NCI-H1436 treated with DMSO at 0.1 percent for 48 hours (cell line): ENCODE results near the gene IL27RA.
A peak's percentile ranks its signal among the peaks of the same experiment; 100 is the strongest.

Experiments
- DNase-seq: peaks from one replicate; lab custom pipeline; 2025; lab: John Stamatoyannopoulos, UW

The IL27RA gene

DNA sequence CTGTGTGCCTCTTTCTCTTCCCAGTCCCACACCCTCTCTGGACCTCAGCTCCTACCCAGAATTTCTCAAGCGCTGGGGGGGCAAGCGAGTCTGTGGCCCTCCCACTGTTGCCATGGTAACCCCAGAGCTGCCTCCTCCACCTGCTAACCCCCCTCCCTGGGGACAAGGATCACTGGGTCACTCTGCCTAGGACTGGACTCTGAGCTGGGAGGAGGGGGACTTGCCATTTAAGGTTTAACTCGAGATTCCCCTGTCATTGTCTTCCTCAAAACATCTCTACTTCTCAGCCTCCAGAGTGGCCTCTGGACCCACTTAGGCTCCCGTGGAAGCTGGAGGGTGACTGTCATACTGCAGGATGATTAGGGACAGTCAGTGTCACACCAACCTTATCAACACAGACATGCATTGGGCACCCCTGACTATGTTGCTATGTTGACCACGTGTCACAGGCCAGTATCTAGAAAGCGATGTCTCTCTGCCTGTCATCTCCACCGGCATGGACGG is 28.1 kb downstream of the IL27RA start:
- no peak for DNase-seq

DNA sequence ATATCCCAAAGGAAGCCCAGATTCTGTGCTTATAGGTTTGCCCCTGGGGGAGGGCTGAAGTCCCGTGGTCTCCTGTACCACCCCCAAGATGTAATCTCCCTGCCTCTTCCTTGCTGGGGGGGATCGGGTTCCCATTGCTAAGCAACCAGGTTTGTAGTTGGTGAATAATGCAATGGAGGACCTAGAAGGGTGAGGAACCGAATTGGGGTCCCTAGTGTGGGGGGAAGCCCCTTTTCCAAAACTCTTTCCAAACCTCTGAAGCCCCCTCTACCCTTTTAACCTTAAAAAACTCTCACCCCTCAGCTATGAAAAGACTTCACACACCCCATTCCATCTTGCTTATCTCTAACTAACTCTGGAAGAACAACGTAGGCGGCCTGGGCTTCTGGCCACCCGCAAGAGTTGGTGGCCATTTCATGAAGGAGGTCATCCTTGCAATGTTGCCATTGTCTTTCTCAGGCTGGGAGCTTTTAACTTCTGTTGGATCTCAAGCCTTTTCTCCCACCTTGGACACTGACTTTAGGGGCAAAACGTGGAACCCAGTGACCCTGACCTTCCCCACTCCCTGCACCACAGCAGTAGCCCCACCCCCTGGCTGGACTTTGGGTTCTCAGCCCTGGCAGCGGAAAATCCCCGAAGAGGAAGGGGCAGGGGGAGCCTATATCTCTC is 29.7 kb downstream of the IL27RA start:
- DNase-seq = no peak

DNA sequence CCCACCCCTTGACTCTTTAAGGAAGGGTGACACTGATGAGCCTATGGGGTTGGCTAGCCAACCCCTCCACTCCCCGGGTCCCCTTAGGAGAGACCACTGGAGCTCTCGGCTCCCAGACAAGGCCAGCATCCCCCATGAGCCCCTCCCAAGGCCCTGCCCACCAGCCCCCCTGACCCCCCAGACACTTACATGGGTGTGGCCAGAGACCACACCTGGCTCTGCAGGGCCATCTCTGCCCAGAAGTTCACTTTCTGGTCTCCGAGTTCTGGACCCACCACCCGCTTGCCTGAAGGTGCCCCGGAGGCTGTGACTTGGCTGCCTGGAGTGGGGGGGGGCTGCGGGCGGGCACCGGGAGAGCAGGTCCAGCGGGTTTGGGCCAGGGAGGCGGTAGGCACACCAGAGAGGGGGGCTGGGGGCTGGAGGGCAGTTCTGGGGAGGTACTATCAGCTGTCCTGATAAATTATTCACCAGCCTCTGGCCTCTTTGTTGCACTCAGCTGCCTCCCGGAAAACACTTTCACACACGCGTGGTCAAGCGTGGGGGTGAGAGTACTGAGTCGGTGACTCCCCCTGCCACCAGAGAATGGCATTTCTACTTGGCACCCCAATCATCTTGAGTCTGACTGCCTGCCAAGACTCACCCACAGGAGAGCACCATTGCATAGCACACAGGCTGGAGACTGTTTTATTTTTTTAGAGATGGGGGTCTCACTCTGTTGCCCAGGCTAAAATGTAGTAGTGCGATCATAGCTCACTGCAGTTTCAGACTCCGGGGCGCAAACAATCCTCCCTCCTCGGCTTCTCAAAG is 30.4 kb downstream of the IL27RA start, which contains the start of gene PALM3:
PALM3 (minus strand) TSS at position 326 of the 807 bp plus-strand sequence; CDS start at position 230, 96 bp downstream.
- DNase-seq = no peak

DNA sequence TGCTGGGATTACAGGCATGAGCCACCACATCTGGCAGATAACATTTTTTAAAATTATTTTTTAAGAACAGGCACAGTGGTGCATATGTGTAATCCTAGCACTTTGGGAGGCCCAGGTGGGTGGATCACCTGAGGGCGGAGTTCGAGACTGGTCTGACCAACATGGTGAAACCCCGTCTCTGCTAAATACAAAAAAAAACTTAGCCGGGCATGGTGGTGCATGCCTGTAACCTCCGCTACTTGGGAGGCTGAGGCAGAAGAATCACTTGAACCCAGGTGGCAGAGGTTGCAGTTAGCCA is 30.9 kb downstream of the IL27RA start:
- DNase-seq = no peak

DNA sequence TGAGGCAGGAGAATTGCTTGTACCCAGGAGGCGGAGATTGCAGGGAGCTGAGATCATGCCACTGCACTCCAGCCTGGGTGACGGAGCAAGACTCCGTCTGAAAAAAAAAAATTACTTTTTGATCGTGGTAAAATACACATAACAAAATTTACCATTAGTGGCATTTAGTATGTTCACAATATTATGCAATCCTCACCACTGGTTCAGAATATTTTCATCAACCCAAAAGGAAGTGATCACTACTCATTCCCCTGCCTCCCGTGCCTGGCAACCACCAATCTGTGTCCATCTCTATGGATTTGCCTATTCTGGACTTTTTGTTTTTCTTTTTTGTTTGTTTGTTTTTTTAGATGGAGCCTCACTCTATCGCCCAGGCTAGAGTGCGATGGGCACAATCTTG is 31.5 kb downstream of the IL27RA start:
- DNase-seq = no peak

DNA sequence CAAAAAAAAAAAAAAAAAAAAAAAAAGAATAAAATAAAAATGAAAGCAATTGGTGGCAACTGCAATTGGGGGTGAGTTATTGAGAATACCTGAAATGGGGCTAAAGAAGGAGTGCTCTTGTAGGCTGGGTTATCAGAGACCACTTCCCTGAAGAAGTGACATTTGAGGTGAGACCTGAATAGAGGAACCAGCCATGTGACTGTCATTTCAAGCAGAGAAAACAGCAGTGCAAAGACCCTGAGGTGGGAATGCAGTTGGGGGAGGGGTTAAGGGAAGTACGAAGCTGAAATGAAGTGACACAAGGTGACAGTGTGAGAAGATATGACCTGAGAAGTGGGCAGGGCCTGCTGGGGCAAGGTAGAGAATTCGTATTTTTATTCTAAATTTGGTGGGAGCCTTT is 34.6 kb downstream of the IL27RA start:
- no peak for DNase-seq

DNA sequence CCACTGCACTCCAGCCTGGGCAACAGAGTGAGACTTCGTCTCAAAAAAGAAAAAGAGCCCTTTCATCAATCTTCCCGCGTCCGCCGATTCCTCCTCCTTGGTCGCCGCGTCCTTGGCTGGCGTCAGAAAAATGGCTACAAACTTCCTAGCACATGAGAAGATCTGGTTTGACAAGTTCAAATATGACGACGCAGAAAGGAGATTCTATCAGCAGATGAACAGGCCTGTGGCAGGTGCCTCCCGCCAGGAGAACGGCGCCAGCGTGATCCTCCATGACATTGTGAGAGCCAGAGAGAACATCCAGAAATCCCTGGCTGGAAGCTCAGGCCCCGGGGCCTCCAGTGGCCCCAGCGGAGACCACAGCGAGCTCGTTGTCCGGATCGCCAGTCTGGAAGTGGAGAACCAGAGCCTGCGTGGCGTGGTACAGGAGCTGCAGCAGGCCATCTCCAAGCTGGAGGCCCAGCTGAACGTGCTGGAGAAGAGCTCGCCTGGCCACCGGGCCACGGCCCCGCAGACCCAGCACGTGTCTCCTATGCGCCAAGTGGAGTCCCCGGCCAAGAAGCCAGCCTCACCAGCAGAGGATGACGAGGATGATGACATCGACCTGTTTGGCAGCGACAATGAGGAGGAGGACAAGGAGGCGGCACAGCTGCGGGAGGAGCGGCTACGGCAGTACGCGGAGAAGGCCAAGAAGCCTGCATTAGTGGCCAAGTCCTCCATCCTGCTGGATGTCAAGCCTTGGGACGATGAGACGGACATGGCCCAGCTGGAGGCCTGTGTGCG is 38.9 kb downstream of the IL27RA start:
- DNase-seq = no peak

DNA sequence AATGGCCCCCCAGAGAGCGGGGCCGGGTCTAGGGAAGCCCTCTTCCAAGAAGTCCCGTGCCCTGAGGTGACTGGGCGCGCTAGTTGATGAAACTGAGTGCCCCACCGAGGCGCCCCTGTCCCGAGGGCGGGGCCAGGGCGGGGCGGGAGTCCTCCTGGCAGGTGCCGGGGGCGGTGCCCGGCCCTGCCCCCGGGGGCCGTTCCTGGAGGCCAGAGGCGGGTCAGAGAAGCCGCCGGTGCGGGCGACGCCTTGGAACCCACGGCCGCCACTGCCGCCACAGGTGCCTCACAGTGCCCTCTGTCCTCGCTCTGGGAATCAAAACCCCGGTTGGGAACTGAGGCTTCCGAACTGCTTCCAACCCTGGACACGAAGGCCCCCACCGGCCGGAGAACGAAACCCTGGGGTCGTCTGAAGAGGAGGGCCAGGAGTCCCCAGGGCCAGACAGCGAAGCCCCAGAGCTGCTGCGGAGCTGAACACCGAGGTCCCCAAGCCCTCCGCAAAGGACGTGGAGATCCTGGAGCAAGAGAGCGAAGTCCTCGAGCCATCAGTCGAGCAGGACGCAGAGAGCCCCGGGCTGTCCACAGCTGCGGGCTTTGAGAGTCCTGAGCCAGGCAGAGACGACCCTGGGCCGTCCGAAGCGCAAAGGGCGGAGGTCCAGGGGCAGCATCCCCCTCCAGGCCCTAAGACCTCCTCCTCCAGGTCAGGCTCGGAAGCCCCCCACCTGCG is 41.1 kb downstream of the IL27RA start, which contains the start of gene MISP3:
MISP3 (plus strand) TSS at position 252 of the 726 bp plus-strand sequence. CDS start 524 bp downstream, outside the sequence.
- DNase-seq = no peak

DNA sequence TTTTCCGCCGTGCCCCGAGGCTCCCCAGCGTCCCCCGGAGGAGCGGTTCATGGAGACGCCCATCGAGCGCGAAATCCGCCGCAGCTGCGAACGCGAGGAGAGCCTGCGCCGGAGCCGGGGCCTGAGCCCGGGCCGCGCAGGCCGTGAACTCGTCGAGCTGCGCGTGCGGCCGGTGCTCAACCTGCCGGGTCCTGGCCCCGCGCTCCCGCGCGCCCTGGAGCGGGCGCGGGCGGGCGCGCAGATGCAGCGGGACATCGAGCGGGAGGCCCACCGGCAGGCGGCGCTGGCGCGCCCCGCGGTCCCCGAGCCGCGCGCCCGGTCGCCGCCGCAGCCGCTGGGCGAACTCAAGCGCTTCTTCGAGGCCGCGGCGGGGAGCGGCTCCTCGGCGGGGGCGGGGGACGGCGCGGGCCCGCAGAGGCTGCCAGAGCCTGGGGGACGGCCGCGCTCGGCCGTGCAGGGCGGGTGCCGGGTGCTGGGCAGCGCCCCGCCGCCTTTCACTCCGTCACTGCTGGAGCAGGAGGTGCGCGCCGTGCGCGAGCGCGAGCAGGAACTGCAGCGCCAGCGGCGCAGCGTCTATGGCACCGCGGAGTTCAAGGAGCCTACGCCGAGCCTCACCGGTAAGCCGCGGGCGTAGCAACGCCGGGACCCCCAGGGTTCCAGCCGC is 41.8 kb downstream of the IL27RA start:
- DNase-seq = no peak

DNA sequence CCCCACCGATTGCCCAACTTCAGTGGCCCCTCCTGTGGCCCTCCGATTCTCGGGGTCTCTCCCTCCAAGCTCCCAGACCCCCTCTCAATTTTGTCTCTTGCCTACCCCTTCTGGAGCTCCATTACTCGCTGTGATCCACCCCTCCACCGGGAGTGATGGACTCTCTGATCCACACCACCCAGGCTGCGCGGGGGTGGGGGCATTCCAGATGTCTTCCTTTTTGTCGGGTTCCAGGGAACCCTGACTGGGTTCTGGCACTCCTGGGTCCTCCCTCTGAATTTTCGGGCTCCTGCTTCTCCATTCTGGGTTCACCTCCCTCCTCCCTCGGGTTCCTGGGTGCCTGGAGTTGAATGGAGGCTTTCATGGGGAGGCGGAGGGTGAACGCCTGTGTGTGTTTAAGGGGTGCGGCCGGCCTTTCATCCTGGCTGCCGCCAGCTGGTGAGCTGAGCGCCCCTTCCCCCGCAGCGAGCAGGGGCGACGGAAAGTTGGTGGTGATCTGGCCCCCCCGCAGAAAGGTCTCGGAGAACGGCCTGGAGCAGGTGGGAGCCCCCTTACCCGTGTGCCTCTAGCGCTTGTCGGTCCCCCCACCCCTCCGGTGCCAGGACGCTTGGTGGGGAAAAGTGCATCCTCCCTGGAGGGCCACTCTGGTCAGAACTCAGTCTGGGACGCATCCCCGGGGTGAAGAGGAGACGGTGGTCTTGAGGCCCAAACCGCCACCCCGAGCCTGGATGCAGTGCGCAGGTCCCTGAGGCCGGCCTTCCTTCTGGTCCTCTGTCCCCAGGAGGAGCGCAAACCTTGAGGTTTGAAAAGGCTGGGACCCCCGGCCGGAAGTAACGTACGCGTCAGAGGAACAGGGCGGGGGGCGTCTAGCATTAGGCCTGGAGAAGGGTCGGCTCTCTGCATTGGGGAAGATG is 42.6 kb downstream of the IL27RA start:
- DNase-seq = no peak

DNA sequence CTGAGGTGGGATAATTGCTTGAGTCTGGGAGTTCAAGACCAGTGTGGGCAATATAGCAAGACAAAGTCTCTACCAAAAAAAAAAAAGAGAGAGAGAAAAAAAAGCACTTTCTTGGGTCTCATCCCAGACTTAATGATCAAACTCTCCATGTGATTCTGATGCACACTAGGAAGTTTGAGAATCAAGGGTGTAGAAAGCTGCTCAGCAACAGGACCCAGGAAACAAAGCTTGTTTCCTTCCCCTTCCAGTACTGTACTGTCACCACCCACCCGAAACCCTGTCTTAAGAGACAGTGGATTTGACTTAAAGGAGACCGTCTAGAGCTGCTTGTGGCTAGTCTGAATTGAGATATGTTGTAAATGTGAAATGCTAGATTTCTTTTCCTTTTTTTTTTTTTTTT is 46.8 kb downstream of the IL27RA start:
- no peak for DNase-seq

DNA sequence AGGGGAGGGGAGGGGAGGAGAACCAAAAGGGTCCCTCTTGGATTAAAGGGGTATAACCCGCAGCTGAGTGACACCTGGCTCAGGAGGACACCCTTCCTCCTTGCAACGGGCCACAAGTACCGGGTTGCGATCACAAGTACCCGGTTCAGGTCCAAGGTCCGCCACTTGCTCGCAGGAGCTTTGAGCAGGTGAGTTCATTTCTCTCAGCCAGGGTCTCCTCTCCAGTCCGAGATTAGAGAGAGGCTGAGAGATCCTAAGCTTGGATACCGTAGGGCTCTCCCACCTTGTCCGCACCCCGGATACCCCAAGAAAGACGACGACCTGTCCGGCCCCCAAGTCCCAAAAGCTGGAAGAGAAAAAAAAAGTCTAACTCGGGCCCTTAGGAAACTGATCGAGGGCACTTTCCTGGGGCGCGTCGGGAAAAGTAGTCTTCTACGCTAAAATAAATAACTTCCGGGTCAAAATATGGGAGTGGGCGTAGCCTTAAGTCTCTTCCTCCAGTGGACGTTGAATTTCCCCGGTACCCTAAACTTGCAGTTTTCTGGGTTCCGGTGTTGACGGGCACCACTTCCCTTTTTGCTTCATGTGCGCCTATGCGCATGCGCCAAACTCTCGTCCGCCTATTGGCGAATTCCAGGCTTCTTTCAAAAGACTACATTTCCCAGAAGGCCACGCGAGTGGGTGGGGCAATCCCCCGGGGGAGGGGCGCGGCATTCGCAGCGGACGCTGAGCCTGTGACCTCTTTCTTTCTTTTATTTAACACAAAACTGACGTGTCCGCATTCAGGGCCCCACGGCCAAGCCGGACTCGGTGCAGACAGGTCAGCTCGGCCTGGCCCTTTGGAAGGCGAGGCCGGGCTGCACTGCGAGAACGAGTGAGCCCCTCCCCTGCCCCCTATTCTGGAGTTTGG is 49.6 kb downstream of the IL27RA start:
- DNase-seq = peak; percentile 94

DNA sequence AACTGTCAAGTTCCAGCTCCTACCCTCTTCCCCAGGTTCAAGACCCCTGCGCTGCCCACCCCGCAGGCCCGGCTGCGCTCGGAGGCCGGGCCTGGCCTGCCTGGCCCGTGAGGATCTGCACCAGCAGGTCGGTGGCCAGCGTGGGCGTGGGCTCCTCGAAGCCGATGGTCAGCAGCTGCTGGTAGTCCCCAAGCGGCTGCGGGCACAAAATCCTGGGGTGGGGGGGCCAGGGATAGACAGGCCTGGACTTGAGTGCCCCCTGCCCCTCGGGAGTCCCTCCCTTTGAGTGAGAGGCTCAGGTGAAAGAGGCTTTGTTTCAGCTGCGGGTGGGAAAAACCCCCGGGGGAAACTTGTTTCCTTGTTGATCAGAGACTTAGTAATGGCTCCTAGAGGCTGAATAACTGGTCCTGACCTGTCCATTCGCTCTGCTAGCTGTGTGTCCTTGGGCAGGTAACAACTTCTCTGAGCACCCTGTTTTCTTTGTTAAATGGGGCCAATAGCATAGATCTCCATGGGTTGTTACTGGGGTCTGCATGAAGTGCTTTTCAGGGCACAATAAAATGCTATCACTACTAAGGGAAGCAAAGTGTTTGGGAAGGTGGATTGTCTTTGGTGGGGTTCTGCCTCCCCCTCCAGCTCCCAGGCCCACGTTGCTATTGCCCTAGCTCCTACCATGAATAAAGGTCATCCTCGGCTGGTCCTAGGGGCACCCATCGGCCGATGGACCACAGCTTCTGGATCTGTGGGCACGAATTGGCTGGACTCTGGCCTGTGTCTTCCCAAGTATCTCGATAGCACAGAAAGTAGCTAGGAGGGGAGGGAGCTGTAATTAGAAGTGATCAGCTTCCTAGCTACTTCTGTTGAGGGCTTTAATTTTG is 50.5 kb downstream of the IL27RA start:
- DNase-seq = no peak

DNA sequence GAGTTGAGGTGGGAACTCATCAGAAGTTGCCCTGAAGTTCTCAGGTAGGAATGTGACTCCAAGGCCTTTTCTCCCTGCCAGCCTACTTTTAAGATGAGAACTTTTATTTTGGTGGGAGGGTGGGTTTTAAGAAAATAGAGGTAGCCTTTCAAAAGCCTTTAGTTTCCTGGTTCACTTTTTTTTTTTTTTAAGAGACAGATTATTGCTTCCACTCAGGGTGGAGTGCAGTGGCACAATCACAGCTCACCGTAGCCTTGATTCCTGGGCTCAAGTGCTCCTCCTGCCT is 51.1 kb downstream of the IL27RA start:
- DNase-seq = no peak

DNA sequence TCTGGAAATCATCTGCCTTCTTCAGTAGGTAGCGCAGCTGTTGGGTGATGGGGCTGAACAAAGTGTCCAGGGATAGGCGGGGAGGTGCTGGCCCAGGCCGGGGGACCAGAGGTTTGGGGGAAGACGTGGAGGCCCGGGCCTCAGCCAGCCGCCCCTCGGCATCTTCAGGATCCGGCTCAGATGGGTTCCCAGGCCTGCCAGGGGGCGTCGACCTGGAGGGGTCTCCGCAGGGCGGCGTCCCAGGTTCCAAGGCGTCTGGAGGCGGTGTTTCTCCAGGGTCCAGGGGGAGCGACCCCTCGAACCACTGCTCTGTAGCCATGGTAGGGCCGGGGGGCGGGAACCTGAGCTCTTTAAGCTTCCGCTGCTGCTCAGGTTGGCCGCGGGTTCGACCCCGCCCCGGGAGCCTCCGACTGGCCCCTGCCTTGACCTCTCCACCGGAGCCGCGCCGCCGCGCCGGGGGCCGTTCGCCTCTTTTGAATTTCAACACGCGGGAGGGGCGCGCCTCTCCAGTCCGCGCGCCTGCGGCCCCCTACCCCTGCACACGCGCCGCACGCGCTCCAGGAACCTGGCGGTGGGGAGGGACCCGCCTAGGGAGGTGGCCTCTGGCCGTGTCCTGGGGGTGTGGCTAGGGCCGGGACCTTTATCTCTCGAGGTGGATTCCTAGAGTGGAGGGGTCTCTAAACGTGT is 53.9 kb downstream of the IL27RA start, which contains the start of gene C19orf67:
C19orf67 (minus strand) TSS at position 475 of the 687 bp plus-strand sequence; CDS start at position 319, 156 bp downstream.
- no peak for DNase-seq

DNA sequence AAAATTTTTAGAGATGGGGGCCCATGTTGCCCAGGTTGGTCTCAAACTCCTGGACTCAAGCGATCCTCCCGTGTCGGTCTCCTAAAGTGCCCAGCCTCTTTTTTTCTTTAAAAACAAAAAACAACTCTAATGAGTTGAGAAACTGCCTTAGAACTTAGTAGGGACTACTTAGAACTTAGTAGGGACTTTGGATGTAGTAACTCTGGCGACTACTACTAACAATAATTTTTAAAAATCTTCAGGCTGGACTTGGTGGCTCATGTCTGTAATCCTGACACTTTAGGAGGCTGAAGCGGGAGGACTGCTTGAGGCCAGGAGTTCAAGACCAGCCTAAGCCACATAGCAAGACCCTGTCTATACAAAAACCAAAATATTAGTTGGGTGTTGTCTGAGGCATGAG is 54.5 kb downstream of the IL27RA start:
- no peak for DNase-seq

DNA sequence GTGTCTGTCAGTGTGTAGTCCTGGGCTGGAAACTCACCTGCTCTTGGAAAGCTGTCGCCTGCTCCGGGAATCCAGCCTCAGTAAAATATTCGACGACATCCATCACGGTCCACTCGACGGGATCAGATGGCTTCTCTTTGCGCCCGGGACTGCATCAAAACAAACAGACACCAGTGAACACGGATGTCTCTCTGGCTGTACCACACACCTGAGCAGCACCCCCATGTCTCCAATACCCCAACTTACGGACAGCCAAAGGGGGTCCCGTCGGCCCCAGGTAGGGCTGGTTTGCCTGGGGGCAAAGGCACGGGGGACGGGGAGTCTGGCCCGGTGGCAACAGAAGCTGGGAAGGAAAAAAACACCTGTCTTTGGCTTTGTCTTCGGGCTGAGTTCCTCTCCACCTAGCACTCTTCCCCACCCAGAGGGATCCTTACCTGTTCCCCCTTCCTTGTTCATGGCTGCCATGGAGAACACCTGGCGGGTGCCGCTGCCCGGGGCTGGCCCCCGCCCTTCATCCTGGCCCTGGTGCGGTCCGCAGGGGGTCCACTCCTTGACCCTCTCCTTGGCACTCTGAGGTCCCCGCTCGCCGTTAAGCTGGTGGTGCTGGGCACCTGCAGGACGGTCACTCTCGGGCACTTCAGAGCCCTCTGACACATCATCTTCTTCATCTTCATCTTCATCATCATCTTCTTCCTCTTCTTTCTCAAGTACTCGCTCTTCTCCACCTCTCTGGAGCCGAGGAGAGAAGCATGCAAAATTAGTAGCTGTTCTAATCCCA is 57.3 kb downstream of the IL27RA start:
- DNase-seq = no peak
